Activated naive CD8-positive, alpha-beta T cell treated with anti-CD3 and anti-CD28 coated beads, Interleukin-2, amount 50 U/mL, for 24 hours (primary cell): Measurements from ENCODE around the gene TNNI2.

Experiments used
- ATAC-seq: fragments of 150-1000 bp; cut with Tn5 transposase; one replicate; pipeline ENCODE4 v1.10.0; 2021
- DNase-seq: peaks from one replicate; pipeline ENCODE4 v3.0.0; 2021
- H3K27ac Mint-ChIP-seq: one replicate; pipeline ENCODE4 v1.8.0; 2021; ENCODE audit warnings: mild to moderate bottlenecking, mixed read lengths
- H3K27me3 Mint-ChIP-seq: one replicate; pipeline ENCODE4 v1.8.0; 2021; ENCODE audit warnings: mixed read lengths
- H3K36me3 Mint-ChIP-seq: one replicate; pipeline ENCODE4 v1.8.0; 2021; ENCODE audit warnings: low read depth, mixed read lengths
- H3K4me1 Mint-ChIP-seq: one replicate; pipeline ENCODE4 v1.8.0; 2021; ENCODE audit warnings: mixed read lengths
- H3K4me3 Mint-ChIP-seq: one replicate; pipeline ENCODE4 v1.8.0; 2021; ENCODE audit warnings: mild to moderate bottlenecking, moderate library complexity, mixed read lengths
- H3K9me3 Mint-ChIP-seq: one replicate; pipeline ENCODE4 v1.8.0; 2021; ENCODE audit warnings: mixed read lengths

The TNNI2 gene

DNA sequence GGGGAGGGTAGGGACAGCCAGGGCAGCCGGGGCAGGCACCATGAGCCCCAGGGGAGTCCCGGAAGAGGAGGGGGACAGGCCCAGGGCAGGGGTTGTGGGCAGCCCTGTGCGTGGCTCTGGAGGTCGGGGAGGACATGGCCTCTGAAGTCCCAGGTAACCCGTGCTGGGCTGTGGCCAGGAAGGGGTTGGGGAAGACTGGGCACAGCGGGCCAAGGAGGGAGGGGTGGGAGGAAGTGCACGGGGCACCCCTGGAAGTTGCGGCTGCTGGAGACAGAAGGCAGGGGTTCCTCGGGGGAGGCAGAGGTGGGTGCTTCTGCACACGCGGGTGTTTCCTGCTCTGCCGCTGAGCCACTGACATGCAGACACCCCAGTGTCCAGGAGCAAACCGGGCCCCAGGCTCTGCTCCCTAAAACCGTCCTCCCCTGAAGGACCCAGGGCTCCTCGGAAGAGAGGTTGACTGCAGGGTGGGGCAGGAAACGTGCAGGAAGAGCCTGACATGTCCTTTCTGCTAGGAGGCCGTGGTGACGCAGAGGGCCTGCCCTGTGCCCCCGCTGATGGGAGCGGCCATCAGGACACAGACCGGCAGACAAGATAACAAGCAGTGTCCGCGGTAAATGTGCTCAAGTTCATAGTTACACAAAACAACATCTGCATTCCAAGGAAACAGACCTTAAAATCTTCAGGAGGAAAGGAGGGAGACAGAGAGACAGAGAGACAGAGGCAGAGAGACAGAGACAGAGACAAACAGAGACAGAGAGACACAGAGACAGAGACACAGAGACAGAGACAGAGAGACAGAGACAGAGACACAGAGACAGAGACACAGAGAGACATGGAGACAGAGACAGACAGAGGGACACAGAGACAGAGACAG, 5.7 kb downstream of the TNNI2 start:
- Mint-ChIP-seq H3K4me1 (peaks cover 60% of the 10 kb centered on the region), H3K36me3 (no peaks in the 10 kb centered on the region), H3K27me3 (no peaks in the 10 kb centered on the region), H3K27ac (peak overlapping the region; percentile 78), H3K4me3 (peak overlapping the region; percentile 57), H3K9me3 (no peaks in the 10 kb centered on the region)
- peak; percentile 51 for DNase-seq
- ATAC-seq, result peak; percentile 44

- peaks cover 60% of the 10 kb centered on the region for H3K4me1 Mint-ChIP-seq
- ATAC-seq, result no peak
Observed at GRCh38 chr11:1845095-1845429, 6.3 kb downstream of the TNNI2 start.

GRCh38 chr11:1845561-1846452, 7.0 kb downstream of the TNNI2 start:
- no peak for ATAC-seq
- no peaks in the 10 kb centered on the region for H3K9me3 Mint-ChIP-seq
- H3K27me3 Mint-ChIP-seq, result no peaks in the 10 kb centered on the region
- H3K4me1 Mint-ChIP-seq, result peaks cover 68% of the 10 kb centered on the region
- DNase-seq, result no peak
- no peaks in the 10 kb centered on the region for H3K36me3 Mint-ChIP-seq
- H3K4me3 Mint-ChIP-seq, result peak overlapping the region; percentile 57
- peak overlapping the region; percentile 78 for H3K27ac Mint-ChIP-seq

More at GRCh38 chr11:1845095-1845429, 6.3 kb downstream of the TNNI2 start:
- no peaks in the 10 kb centered on the region for H3K36me3 Mint-ChIP-seq
- H3K4me3 Mint-ChIP-seq, result peak overlapping the region; percentile 57
- H3K27me3 Mint-ChIP-seq, result no peaks in the 10 kb centered on the region
- H3K9me3 Mint-ChIP-seq, result no peaks in the 10 kb centered on the region
- H3K27ac Mint-ChIP-seq, result peak overlapping the region; percentile 78
- no peak for DNase-seq

DNA sequence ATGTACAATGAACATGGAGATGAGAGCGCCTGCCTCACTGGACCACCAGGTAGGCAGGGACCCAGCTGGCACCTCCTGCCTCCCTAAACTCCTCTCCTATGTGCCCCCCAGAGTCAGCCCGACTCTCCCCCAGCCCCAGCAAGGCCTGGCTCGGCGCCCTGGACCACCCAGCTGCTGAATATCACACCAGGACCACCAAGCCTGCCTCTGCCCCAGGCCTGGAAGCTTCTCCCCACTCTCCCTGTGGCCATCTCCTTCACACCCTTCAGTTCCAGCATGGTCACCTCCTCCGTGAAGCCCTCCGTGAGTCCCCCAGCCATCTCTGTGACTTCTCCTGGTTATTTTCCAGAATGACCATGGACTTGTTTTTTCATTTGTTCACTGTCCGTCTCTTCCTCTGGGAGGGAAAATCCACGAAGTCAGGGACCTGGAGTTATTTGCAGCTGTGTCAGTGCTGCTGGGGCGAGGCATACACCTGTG, 7.7 kb downstream of the TNNI2 start:
- ATAC-seq (no peak), DNase-seq (no peak)
- H3K9me3 Mint-ChIP-seq, result no peaks in the 10 kb centered on the region
- no peak overlapping the region for H3K27ac Mint-ChIP-seq
- peak overlapping the region; percentile 52 for H3K4me3 Mint-ChIP-seq
- peaks cover 75% of the 10 kb centered on the region for H3K4me1 Mint-ChIP-seq
- no peaks in the 10 kb centered on the region for H3K27me3 Mint-ChIP-seq
- no peaks in the 10 kb centered on the region for H3K36me3 Mint-ChIP-seq

- peaks cover 80% of the 10 kb centered on the region for H3K4me1 Mint-ChIP-seq
- no peaks in the 10 kb centered on the region for H3K36me3 Mint-ChIP-seq
- DNase-seq (no peak), ATAC-seq (no peak)
- H3K27me3 Mint-ChIP-seq, result no peaks in the 10 kb centered on the region
- H3K4me3 Mint-ChIP-seq, result no peak overlapping the region
- H3K27ac Mint-ChIP-seq, result no peak overlapping the region
- no peaks in the 10 kb centered on the region for H3K9me3 Mint-ChIP-seq
Observed at GRCh38 chr11:1847006-1847735, 8.4 kb downstream of the TNNI2 start.

- peaks cover 86% of the 10 kb centered on the region for H3K4me1 Mint-ChIP-seq
- no peak overlapping the region for H3K27ac Mint-ChIP-seq
- ATAC-seq, result no peak
- DNase-seq, result no peak
- H3K4me3 Mint-ChIP-seq, result no peak overlapping the region
- no peaks in the 10 kb centered on the region for H3K9me3 Mint-ChIP-seq
- H3K27me3 Mint-ChIP-seq, result no peaks in the 10 kb centered on the region
- H3K36me3 Mint-ChIP-seq, result peaks cover 1% of the 10 kb centered on the region
Observed at GRCh38 chr11:1847926-1848639, 9.3 kb downstream of the TNNI2 start.

GRCh38 chr11:1848640-1849430, 10.1 kb downstream of the TNNI2 start:
- no peak for DNase-seq
- Mint-ChIP-seq H3K27me3 (no peaks in the 10 kb centered on the region), H3K27ac (peak overlapping the region; percentile 56), H3K36me3 (peaks cover 2% of the 10 kb centered on the region), H3K4me3 (no peak overlapping the region), H3K9me3 (no peaks in the 10 kb centered on the region), H3K4me1 (peaks cover 86% of the 10 kb centered on the region)
- ATAC-seq, result no peak

DNA sequence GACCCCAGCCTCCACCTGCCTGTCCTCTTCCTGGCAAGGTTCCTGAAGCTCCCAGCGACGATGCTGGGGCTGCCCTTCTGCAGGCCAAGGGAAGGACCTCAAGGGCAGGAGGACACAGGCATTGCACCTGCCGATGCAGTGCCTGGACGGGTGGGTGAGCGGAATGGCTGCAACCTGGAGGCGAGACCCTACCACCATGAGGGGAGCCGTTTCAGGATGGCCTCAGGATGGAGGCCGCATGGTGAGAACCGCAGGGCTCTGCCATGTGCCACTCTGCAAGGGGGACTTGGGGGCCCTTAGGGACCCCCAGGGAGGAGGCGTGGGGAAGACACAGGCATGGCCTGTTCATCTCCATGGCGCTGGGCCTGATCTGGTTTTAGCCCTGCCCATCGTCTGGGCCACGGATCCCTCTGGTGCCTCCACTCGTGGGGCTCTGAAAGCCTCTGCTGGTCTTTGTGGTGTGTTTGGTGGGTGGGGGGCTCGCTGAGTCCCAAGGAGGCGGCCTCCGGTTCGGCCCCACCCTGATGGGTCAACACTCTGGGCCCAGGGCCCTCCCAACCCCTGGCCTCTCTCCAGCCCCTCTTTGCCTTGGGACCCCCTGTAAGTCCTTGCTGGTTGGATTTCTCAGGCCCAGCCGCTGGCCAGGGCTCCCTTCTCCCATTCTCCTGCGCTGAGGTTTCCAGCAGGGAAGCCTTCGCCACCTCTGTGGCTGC, 12.8 kb downstream of the TNNI2 start:
- Mint-ChIP-seq H3K27ac (peak overlapping the region; percentile 88), H3K36me3 (peaks cover 2% of the 10 kb centered on the region), H3K27me3 (no peaks in the 10 kb centered on the region), H3K4me1 (peaks cover 79% of the 10 kb centered on the region), H3K9me3 (no peaks in the 10 kb centered on the region), H3K4me3 (peak overlapping the region; percentile 98)
- ATAC-seq, result no peak
- DNase-seq, result no peak

DNA sequence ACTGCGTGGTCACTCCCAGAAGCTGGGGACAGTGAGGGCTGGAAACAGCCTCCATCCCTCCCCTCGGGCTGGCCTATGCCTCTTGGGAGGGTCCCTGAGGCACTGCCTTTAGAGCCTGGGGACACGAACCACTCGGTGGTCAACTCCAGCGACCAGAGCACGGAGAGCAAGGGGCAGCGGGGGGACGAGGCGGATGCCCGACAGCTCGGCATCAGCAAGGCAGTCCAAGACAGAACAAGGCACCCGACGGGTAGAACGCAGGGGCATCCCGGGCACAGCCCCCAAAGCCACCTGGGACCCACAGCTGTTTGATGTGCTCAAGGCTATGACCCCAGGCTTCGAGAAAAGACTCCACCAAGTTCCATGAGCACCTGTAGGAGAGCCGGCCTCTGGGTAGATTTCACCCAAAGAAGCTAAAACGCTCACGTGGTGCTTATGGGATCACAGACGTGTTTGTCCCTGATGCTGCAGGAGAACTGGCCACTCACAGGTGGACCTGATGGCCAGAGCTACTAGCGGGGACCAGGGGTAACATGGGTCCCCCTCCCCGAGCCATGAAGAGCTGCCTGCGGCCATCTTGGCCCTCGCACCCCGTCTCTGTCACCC, 13.6 kb downstream of the TNNI2 start:
- Mint-ChIP-seq H3K4me3 (peak overlapping the region; percentile 98), H3K36me3 (peaks cover 2% of the 10 kb centered on the region), H3K4me1 (peaks cover 75% of the 10 kb centered on the region), H3K27me3 (no peaks in the 10 kb centered on the region), H3K27ac (peak overlapping the region; percentile 99), H3K9me3 (no peaks in the 10 kb centered on the region)
- DNase-seq (peak; percentile 30), ATAC-seq (no peak)

- Mint-ChIP-seq H3K4me3 (peak within 1 kb of the TSS; percentile 98), H3K27ac (peak within 1 kb of the TSS; percentile 99), H3K4me1 (peaks cover 70% of the 10 kb centered on the region), H3K36me3 (peaks cover 2% of the 10 kb centered on the region), H3K9me3 (no peaks in the 10 kb centered on the region), H3K27me3 (no peaks in the 10 kb centered on the region)
- DNase-seq (peak; percentile 89), ATAC-seq (peak; percentile 55)
Observed at GRCh38 chr11:1852877-1853276, 14.1 kb downstream of the TNNI2 start, which contains the start of gene LSP1. TSS of gene LSP1 (plus strand) at chr11:1853084. CDS start at chr11:1853145, 61 bp downstream.

DNA sequence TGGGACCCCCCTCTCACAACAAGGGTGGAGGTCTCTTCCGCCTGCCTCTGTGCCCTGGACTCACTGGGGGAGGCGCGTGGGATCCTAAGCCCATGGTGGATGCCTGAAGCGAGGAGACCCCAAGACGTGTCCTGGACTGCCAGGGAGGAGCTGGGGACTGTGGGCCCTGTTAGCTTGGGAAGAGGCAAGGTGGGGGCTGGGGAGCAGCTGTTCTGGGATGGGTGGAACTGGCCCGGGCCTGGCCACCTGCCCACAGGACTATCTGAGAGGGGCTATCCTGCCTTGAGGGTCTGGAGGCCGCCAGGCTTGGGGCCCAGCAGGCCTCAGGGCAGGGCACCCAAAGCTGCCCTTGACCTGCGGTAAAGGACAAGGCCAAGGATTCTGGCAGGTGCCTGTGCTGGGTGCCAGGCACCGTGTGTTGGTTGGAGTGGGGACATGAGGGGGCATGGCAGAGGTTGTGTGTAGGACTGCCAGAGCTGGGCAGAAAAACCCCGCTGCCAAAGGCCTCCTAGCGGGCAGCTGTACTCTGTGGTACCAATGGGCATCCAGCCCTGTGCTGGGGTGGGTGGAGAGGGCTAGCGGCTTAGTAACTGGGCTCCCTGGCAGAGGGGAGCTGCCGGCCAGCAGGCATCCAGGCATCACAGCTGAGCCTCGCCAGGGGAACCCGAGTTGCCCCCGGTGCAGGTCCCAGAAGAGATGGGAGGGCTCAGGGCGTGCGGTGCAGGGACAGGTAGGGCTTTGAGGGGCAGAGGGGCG, 14.8 kb downstream of the TNNI2 start:
- H3K27me3 Mint-ChIP-seq, result no peaks in the 10 kb centered on the region
- peak overlapping the region; percentile 99 for H3K27ac Mint-ChIP-seq
- DNase-seq (peak; percentile 41), ATAC-seq (no peak)
- H3K9me3 Mint-ChIP-seq, result no peaks in the 10 kb centered on the region
- peak overlapping the region; percentile 98 for H3K4me3 Mint-ChIP-seq
- H3K36me3 Mint-ChIP-seq, result peaks cover 2% of the 10 kb centered on the region
- peaks cover 71% of the 10 kb centered on the region for H3K4me1 Mint-ChIP-seq
